GM03348 (cell line): Measurements from ENCODE around the gene AUTS2.

Experiments used
- DNase-seq: peaks from one replicate; pipeline ENCODE4 v3.0.0; 2012; ENCODE audit warnings: low spot score

The AUTS2 gene

GRCh38 chr7:69599955-69600709, 1.9 kb downstream of the AUTS2 start:
- peak; percentile 16 for DNase-seq

- no peak for DNase-seq
Measured at GRCh38 chr7:69600710-69601519, 2.6 kb downstream of the AUTS2 start.

GRCh38 chr7:69602522-69602921, 4.2 kb downstream of the AUTS2 start:
- DNase-seq: no peak

- no peak for DNase-seq
Measured at GRCh38 chr7:69603351-69603750, 5.1 kb downstream of the AUTS2 start.

- no peak for DNase-seq
Measured at GRCh38 chr7:69603937-69604494, 5.7 kb downstream of the AUTS2 start.

GRCh38 chr7:69605070-69605469, 6.8 kb downstream of the AUTS2 start:
- no peak for DNase-seq

GRCh38 chr7:69605546-69605945, 7.3 kb downstream of the AUTS2 start:
- DNase-seq: no peak

GRCh38 chr7:69608049-69608448, 9.8 kb downstream of the AUTS2 start:
- no peak for DNase-seq

- DNase-seq: no peak
Measured at GRCh38 chr7:69608878-69609277, 10.6 kb downstream of the AUTS2 start.

- DNase-seq: no peak
Measured at GRCh38 chr7:69609541-69610373, 11.5 kb downstream of the AUTS2 start.

GRCh38 chr7:69610374-69611084, 12.3 kb downstream of the AUTS2 start:
- DNase-seq: no peak

- DNase-seq: no peak
Measured at GRCh38 chr7:69612981-69613380, 14.7 kb downstream of the AUTS2 start.

GRCh38 chr7:69613846-69614245, 15.6 kb downstream of the AUTS2 start:
- no peak for DNase-seq

- no peak for DNase-seq
Measured at GRCh38 chr7:69615685-69616084, 17.4 kb downstream of the AUTS2 start.

- no peak for DNase-seq
Measured at GRCh38 chr7:69617364-69617763, 19.1 kb downstream of the AUTS2 start.

- no peak for DNase-seq
Measured at GRCh38 chr7:69619054-69619453, 20.8 kb downstream of the AUTS2 start.

GRCh38 chr7:69619635-69620034, 21.4 kb downstream of the AUTS2 start:
- no peak for DNase-seq

- no peak for DNase-seq
Measured at GRCh38 chr7:69620063-69620462, 21.8 kb downstream of the AUTS2 start.

GRCh38 chr7:69620650-69621049, 22.4 kb downstream of the AUTS2 start:
- no peak for DNase-seq

GRCh38 chr7:69622014-69622835, 23.9 kb downstream of the AUTS2 start:
- DNase-seq: no peak

- no peak for DNase-seq
Measured at GRCh38 chr7:69622960-69623359, 24.7 kb downstream of the AUTS2 start.
